Ishikawa (cell line): ENCODE measurements around the gene DEF6.

Experiments
- CEBPB ChIP-seq: IDR thresholded peaks from 2 replicates; pipeline ENCODE4 v1.6.1; 2012
- CREB1 ChIP-seq: IDR thresholded peaks from 2 replicates; pipeline ENCODE4 v1.6.1; 2012; ENCODE audit warnings: low read depth
- EGR1 ChIP-seq: IDR thresholded peaks from 2 replicates; pipeline ENCODE4 v1.6.1; 2012
- EP300 ChIP-seq: IDR thresholded peaks from 2 replicates; pipeline ENCODE4 v1.6.1; 2012; ENCODE audit warnings: borderline replicate concordance
- FOXM1 ChIP-seq: IDR thresholded peaks from 2 replicates; pipeline ENCODE4 v1.6.1; 2012; ENCODE audit warnings: low read depth, borderline replicate concordance
- MAX ChIP-seq: IDR thresholded peaks from 2 replicates; pipeline ENCODE4 v1.6.1; 2012
- NFIC ChIP-seq: IDR thresholded peaks from 2 replicates; pipeline ENCODE4 v1.6.1; 2012
- RAD21 ChIP-seq: IDR thresholded peaks from 2 replicates; pipeline ENCODE4 v1.6.1; 2012; ENCODE audit warnings: low read depth
- REST ChIP-seq: IDR thresholded peaks from 2 replicates; pipeline ENCODE4 v1.6.1; 2012; ENCODE audit warnings: low read depth, mild to moderate bottlenecking
- TAF1 ChIP-seq: IDR thresholded peaks from 2 replicates; pipeline ENCODE4 v1.6.1; 2012; ENCODE audit warnings: low read depth, mild to moderate bottlenecking
- TCF12 ChIP-seq: IDR thresholded peaks from 2 replicates; pipeline ENCODE4 v1.6.1; 2012; ENCODE audit warnings: low read depth
- TEAD4 ChIP-seq: IDR thresholded peaks from 2 replicates; pipeline ENCODE4 v1.6.1; 2012
- YY1 ChIP-seq: IDR thresholded peaks from 2 replicates; pipeline ENCODE4 v1.6.1; 2012; ENCODE audit warnings: low read depth
- ZBTB7A ChIP-seq: IDR thresholded peaks from 2 replicates; pipeline ENCODE4 v1.6.1; 2012; ENCODE audit warnings: low read depth
- TF ChIP-seq, protein P1 (sequence below): IDR thresholded peaks from 2 replicates; pipeline ENCODE4 v1.6.1; 2012

DEF6 gene

GRCh38 chr6:35343092-35343834 is 45.6 kb downstream of the DEF6 start:
- TF ChIP-seq NFIC (no peak), EGR1 (no peak), TEAD4 (no peak), ZBTB7A (no peak), REST (no peak), YY1 (no peak), TCF12 (no peak), MAX (no peak), CREB1 (no peak), FOXM1 (no peak), EP300 (no peak), CEBPB (no peak), RAD21 (no peak), TAF1 (no peak)
- TF ChIP-seq, protein P1, sequence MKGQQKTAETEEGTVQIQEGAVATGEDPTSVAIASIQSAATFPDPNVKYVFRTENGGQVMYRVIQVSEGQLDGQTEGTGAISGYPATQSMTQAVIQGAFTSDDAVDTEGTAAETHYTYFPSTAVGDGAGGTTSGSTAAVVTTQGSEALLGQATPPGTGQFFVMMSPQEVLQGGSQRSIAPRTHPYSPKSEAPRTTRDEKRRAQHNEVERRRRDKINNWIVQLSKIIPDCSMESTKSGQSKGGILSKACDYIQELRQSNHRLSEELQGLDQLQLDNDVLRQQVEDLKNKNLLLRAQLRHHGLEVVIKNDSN: no peak

- TF ChIP-seq TAF1 (no peak), YY1 (no peak), MAX (no peak), TEAD4 (no peak), EGR1 (no peak), FOXM1 (no peak), CREB1 (no peak)
- TF ChIP-seq, protein P1: no peak
These were observed 46.4 kb downstream of the DEF6 start for GRCh38 chr6:35343835-35344550.

DNA sequence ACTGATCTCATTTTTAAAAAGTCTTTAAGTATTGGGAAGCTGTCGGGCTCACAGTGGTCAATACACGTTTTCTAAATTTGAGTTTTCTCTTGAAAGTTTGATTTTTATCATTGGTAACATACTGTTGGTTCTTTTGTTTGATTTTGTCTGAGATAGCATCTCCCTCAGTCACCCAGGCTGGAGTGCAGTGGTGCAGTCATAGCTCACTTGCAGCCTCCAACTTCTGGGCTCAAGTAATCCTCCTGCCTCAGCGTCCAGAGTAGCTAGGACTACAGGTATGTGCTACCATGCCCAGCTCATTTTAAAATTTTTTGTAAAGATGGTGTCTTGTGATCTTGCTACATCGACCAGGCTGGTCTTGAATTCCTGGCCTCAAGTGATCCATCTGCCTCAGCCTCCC is 53.8 kb downstream of the DEF6 start:
- TF ChIP-seq ZBTB7A (no peak), TAF1 (no peak), REST (no peak), YY1 (no peak), CEBPB (no peak)

DNA sequence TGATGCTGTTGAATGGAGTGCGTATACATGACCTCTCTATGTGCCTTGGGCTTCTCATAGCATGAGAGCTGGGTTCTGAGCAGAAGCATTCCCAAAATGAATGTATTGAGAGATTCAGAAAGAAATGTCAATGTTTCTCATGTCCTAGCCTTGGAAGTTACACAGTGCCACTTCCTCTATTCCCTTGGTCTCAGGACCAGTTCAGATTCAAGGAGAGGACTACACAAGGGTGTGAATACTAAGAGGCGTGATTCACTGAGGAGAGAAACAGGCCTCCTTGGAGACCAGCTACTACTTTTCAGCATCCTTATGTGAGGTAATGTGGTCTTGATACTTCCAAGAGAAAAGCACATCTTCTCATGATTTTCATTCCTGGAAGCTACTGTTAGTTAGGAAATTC is 55.1 kb downstream of the DEF6 start:
- TF ChIP-seq REST (no peak), CREB1 (no peak), TCF12 (no peak), TEAD4 (no peak), YY1 (no peak), ZBTB7A (no peak), NFIC (no peak), FOXM1 (no peak), EP300 (no peak), EGR1 (no peak), TAF1 (no peak), CEBPB (no peak), MAX (no peak), RAD21 (no peak)
- TF ChIP-seq, protein P1: no peak
